HepG2 (cell line): Measurements from ENCODE around the gene WIPF3.

Experiments
- ARNT ChIP-seq: fragments of 450-650 bp; IDR thresholded peaks from 2 replicates; pipeline ENCODE4 v1.6.1; 2017
- ATF2 ChIP-seq: sonication (generic); formaldehyde crosslinking; IDR thresholded peaks from 2 replicates; pipeline ENCODE4 v1.4.0; 2020; ENCODE audit warnings: missing genetic modification reagents
- CTCF ChIP-seq: sonication (generic); formaldehyde crosslinking; IDR thresholded peaks from 2 replicates; pipeline ENCODE4 v1.5.0; 2020; ENCODE audit warnings: mild to moderate bottlenecking, missing genetic modification reagents, moderate library complexity
- JUND ChIP-seq: sonication (generic); formaldehyde crosslinking; IDR thresholded peaks from 2 replicates; pipeline ENCODE4 v1.8.0; 2022; ENCODE audit warnings: mild to moderate bottlenecking, missing genetic modification reagents

GRCh38 chr7:29809533-29810155 is 3.3 kb downstream of the WIPF3 start:
- TF ChIP-seq CTCF (CRISPR knock-in tag): no peak
- no peak for TF ChIP-seq ARNT
- TF ChIP-seq JUND (CRISPR knock-in tag): no peak
- no peak for TF ChIP-seq ATF2 (CRISPR knock-in tag)
